ENCODE measurements around the gene MED9.

DNA sequence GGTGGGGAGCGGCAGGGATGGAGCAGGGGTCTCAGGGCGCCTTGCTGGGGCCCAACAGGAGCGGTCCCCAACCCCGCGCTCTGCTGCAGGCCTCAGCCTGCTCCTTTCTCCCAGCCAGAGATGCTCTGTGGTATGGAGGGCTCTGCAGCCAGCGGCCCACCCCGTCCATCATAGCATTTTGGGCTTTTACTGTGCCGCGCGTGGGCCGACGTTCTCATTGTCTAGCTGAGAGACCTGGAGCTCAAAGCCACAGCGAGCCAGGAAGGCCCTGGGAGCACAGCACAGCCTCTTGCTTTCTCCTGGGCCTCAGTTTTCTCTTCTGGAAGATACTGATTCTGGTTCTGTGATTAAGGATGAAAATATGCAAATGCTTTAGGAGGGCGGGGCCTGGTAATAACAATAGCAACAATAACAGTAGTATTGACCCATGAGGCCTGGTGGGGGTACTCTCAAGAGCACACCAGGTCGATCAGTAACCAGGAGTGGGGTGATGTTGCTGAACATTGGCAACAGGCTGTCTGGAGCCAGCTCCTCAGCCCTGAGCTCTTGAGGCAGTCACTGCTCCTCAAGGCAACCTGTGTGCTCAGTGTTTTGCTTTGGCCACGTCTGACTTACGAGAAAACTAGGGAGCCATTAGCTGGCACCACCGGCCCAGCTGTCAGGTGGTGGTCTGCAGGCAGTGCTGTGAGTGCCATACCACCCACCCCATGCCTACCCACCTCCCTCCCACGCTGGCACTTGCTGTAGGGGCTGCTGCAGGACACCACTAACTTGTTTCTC, 20.5 kb downstream of the MED9 start:
- TF ChIP-seq CTCF (conservative IDR thresholded peaks at IDR 0.05; ENCODE audit: low read depth, low read length) = no peak
- TF ChIP-seq POLR2A (IDR thresholded peaks at IDR 0.05; ENCODE audit: low read depth, low read length) = no peak
- no peak for TF ChIP-seq BHLHE40 (IDR thresholded peaks at IDR 0.05; ENCODE audit: low read depth, low read length)
- TF ChIP-seq, protein P1, sequence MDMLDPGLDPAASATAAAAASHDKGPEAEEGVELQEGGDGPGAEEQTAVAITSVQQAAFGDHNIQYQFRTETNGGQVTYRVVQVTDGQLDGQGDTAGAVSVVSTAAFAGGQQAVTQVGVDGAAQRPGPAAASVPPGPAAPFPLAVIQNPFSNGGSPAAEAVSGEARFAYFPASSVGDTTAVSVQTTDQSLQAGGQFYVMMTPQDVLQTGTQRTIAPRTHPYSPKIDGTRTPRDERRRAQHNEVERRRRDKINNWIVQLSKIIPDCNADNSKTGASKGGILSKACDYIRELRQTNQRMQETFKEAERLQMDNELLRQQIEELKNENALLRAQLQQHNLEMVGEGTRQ (IDR thresholded peaks at IDR 0.05; ENCODE audit: low read depth, low read length) = no peak
- no peak for TF ChIP-seq RCOR1 (IDR thresholded peaks at IDR 0.05; ENCODE audit: insufficient replicate concordance, low read length)
- no peak for TF ChIP-seq FOS (IDR thresholded peaks at IDR 0.05; ENCODE audit: low read depth, low read length)
- TF ChIP-seq MAFK (IDR thresholded peaks at IDR 0.05; ENCODE audit: low read depth, low read length) = no peak
- no peak for TF ChIP-seq RAD21 (IDR thresholded peaks at IDR 0.05; ENCODE audit: low read length)
- TF ChIP-seq SMC3 (IDR thresholded peaks at IDR 0.05; ENCODE audit: low read depth, low read length) = no peak
- no peak for TF ChIP-seq RFX5 (IDR thresholded peaks at IDR 0.05; ENCODE audit: low read depth, low read length)
